Activated CD4-positive, alpha-beta T cell treated with anti-CD3 and anti-CD28 coated beads, Interleukin-2, Interleukin-4, amounts not matched to agents 100 ng/mL and 50 ng/mL, durations not matched to agents 16 hours and 8 hours (primary cell): ENCODE measurements around the gene BMP7.
"Not testable (repeated sequence)": the region's sequence is repeated elsewhere in the genome, so short reads cannot be mapped to it uniquely, and the experiment has no call there.

Experiments used
- DNase-seq: peaks from one replicate; pipeline ENCODE4 v3.0.0-alpha.2; 2020; ENCODE audit warnings: low spot score

Gene BMP7

DNA sequence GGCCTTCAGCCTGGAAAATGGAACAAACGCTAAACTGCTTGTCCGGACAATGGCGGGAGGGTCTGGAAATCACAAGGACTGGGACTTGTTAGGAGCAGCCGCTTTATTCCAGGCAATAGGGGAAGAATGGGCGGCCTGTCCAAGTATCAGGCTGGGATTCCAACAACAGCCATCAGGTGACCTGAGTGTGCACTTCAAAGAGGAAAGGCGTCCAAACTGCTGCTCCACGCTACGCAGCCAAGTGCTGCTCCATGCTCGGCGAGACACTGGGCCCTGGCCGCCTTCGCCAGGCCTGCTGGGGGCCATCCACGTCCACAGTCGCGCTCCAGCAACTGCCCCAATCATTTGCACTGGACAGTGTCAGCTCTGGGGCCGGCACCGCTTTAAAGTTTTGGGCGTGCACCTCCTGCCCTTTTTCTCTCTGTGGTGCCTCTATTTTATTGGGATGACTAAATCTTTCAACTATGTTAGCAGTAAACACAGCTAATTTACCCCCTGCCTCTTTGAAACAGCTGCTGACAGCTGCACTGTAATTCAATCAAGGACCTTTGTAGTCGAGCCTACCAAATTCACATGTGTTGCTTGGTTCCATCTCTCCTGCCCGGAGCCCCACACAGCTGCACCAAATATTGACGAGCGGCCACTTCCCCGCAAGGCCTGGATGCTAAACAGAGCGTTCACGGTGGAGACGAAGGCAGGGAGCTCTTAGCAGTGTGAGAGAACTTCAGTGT lies 98.3 kb downstream of the BMP7 start:
- no peak for DNase-seq

DNA sequence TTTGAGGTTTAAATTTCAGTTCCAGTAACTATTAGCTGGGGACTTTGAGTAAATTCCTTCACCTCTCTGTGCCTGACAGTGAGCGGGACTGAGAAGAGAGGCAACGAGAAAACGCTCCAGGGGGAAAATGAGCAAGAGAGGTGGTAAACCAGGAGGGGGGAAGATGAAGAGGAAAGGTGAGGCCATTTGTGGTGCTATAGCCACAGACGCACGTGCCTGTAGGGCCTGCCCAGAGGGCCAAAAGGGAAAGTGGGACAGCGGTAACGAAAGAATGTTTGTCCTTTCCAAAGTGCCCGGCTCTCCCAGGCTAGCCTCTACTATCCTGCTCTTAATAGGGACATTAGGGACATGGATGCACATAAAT lies 99.2 kb downstream of the BMP7 start:
- DNase-seq = no peak

DNA sequence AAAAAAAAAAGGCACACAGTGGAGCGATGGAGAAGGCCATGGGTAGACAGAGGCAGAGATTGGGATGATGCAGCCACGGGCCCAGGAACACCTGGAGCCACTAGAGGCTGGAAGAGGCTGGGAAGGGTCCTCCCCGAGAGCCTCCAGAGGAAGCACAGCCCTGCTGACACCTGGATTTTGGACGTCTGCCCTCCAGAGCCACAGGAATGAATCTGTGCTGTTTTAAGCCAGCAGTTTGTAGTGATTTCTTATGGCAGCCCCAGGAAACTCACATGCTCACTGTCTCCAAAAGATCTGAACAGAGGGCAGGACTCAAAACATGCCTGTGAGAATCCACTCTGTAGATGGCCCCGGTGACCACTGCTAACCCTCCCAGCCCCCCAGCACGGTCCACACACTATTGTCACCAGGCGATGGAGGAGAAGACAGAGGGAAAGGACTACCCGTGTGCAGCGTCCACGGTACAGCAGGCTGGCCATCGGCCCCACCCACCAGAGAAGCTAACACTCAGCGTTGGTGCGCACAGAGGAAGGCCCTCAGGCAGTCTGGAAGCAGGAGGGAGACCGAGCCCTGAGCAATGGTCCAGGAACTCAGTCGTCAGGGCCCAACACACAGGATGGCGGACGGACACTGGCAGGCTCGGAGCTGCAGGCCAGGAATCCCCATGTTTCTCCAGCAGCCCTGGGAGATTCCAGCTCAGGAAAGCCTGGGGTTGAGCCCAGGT lies 99.7 kb downstream of the BMP7 start:
- DNase-seq = no peak

DNA sequence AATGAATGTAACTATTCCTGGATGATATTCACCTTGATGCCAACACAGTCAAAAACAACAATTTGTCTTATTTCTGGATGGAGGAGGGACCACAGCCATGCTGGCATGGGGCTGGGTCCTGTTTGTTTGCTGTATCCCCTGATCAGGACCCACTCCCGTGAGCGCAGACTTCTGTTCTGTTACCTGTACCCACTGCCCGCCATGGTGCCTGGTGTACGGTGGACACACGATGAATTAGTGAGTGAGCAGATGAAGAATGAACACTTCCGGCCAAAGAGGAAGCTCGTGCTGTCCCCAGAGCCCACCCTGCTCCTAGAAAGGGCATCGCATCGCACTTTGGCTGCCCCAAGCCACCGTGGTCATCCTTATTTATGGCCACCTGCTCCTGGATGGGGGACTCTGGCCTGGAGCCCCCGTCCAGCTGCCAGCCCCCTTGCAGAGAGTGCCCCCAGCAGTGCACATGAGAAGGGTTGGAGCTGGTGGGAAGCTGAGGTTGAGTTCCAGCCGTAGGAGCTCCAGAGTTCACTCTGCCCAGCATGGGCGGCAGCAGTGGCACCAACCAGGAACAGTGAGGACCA lies 100.9 kb downstream of the BMP7 start:
- DNase-seq = no peak

DNA sequence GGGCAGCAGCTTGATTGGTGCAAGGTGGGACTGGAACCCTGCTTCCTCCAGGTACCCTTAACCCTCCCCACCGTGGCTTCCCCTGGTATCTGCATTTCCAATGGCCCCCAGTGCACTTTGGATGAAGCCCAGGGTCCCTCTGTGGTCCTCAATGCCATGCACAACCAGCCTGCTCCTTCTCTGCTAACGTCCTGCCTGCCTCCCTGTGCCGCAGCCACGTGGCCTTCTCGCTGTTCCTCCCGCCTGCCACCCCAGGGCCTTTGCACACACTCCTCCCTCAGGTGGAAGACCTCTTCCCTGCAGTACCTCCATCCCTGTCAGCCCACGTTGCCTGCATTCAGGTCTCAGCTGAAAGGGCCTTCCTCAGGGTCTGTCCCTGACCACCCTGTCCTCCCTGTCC lies 101.6 kb downstream of the BMP7 start:
- no peak for DNase-seq

DNA sequence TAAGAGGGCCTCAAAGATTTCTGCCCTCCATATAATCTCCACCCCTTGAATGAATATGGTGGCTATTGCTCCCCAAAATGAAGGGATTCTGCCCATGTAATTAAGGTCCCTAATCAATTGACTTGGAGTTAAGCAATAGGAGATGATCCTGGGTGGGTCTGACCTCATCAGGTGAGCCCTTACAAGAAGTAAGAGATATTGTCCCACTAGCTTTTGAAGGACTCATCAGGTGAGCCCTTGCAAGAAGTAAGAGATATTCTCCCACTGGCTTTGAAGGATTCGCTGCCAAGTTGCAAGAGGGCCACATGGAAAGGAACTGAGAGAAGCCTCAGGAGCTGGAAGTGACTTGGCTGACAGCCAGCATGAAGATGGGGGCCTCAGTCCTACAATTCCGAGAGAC lies 103.4 kb downstream of the BMP7 start:
- no peak for DNase-seq

DNA sequence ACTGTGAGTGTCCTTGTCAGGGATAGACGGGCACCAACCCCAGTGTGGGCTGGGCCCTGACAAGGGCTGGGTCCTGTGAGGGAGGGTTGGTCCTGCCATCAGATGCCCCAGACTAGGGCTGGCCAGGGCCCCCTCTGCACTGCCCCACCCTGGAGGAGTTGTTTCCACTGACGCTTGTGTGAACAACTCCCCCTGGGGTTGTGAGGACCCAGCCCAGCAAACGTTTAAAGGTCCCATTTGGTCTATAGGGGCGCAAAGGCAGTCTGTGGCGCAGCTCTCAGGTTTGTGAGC lies 104.1 kb downstream of the BMP7 start:
- DNase-seq = no peak

DNA sequence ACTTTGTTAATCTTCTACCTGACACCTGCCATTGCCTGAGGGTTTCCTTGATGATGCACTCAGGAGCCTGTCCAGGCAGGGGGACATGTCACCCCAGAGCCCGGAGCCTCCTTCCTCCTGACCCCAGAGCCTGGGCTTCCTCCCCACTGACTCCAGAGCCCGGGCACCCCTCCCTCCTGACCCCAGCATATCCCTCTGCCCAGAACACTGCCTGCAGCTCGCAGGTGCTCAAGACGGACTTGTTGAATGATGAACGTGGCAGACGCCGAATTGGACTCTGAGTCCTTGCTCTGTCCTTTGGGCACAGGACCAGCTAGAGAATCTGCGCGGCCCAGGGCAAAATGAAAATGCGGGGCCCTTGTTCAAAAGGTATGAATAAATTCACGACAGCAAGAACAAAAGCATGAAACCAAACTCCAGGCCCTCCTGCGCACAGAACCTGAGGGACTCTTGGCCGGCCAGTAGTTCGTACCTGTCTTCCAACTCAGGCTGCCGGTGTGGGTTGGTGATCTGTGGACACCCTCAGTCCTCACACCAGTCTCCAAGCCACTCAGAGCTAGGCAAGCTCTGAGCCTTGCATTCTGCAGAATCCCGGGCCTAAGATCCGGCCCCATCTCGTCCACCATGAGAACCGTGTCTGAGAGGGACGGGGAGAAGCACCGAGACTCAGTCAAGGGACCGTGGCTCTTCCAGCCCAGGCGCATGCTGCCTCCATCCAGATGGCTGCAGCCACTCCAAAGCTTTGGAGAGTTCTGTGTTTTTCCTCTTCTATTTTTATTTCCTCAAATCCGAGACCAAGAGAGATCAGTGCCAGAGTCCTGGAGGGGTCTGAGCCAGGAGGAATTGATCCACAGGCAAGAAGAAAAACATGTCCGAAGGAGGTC lies 104.7 kb downstream of the BMP7 start:
- DNase-seq = no peak

DNA sequence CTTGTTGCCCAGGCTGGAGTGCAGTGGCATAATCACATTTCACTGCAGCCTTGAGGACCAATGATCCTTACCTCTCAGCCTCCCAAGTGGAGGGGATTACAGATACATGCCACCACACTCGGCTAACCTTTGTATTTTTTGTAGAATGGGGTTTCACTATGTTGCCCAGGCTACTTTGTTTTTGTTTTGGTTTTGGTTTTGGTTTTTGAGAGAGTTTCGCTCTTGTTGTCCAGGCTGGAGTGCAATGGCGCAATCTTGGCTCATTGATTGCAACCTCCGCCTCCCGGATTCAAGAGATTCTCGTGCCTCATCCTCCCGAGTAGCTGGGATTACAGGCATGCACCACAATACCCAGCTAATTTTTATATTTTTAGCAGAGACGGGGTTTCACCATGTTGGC lies 105.5 kb downstream of the BMP7 start:
- no peak for DNase-seq

DNA sequence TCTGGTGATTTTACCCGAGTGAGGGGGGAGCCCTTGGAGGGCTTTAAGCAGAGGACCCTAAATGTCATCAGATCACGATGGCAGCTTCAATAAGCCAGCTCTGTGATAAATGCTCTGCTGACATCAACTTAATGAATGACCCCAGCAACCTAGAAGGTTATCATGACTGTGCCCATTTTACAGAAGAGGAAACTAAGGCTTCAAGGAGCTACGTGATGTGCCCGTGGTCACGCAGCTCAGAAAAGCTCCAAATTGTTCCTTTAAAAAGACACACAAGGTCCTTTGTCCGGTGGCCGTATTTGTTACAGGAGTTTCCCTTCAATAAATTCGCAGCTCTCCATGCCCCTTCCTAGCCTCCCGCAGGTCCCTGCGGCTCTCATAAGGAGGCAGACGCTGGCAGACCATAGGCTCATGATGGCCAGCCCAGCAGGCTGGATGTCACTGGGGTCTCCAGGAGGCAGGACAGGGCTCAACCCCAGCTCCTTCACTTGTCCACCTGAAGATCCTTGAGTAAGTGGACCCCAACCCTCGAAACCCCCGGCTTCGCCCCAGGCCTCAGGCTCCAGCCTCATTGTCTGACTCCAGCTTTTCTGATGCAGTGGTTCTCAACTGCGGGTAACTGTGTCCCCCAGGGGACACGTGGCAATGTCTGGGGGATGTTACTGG lies 106.4 kb downstream of the BMP7 start:
- no peak for DNase-seq

DNA sequence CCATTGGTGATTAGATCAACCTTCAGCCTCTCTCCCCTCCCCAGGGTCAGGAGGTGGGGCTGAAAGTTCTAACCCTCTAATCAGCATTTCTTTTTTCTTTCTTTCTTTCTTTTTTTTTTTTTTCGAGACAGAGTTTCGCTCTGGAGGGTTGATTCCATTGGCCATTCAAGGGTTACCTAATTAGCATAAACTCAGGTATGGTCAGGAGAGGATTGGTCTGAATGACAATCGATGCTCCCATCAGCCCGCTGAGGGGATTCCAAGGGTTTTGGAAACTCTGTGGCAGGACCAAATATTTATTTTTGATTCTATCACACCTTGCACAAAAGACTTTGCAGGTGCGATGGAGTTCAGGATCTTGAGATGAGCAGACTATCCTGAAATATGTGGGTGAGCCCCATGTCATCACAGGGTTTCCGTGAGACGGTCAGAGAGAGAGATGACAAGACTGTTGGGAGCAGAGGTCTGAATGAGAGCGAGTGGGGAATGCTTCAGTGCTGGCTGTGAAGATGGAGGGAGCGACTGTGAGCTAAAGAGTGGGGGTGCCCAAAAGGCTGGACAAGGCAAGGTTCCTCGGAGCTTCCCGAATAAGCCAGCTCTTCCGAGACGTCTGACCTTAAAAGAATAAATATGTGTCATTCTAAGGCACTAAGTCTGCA lies 107.1 kb downstream of the BMP7 start:
- DNase-seq = no peak

DNA sequence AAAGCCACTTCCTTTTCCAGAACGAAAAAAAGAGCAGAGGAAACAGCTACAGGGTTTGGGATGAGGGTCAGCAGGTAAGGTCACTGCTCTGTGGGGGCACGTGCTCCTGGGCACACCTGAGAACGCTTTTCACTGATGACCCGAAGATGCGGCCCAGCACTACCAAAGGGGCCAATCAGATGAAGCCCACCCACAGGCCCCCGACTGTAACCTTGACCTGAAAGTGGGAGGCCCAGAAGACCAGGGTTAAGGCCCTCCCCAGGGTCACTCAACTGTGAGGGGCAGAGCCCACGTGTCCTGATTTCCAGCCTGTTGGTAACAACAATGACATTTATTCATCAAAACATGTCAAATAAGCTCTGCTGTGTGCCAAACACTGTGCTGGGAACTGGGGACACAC lies 108.0 kb downstream of the BMP7 start:
- DNase-seq = no peak

DNA sequence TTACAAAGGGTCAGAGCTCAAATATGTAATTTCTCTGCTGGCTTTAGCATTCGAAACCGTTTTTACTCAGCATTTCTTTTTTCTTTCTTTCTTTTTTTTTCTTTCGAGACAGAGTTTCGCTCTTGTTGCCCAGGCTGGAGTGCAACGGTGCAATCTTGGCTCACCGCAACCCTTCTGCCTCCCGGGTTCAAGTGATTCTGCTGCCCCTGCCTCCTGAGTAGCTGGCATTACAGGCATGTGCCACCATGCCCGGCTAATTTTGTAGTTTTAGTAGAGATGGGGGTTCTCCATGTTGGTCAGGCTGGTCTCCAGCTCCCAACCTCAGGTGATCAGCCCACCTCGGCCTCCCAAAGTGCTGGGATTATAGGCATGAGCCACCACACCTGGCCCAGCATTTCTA lies 108.7 kb downstream of the BMP7 start:
- DNase-seq = not testable (repeated sequence)

DNA sequence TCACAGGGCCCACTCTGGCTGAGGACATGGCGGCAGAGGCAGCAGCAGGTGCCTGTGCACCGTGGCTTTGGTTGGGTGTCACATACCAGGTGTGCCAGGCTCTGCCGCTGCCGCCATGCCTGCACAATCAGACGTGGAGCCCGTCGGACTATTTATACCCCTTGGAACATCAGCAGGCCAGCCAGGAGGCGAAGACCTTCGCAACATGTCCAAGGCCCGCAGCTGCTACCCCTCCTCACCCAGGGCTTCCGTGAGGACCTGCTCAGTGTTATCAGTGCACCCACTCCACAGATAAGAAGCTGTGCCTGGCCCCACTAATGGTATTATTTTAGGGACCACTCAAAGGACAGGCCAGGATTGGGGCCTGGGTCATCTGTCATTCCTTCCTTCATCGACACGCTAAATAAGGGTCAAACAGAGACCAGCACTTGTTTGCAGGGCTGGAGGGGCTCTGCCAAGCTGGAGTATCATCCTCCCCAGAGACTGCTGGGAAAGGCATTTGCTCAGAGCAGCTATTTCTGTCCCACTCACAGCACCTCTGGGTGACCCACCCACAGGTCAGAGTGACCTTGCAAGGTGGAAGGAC lies 109.2 kb downstream of the BMP7 start:
- DNase-seq = no peak

DNA sequence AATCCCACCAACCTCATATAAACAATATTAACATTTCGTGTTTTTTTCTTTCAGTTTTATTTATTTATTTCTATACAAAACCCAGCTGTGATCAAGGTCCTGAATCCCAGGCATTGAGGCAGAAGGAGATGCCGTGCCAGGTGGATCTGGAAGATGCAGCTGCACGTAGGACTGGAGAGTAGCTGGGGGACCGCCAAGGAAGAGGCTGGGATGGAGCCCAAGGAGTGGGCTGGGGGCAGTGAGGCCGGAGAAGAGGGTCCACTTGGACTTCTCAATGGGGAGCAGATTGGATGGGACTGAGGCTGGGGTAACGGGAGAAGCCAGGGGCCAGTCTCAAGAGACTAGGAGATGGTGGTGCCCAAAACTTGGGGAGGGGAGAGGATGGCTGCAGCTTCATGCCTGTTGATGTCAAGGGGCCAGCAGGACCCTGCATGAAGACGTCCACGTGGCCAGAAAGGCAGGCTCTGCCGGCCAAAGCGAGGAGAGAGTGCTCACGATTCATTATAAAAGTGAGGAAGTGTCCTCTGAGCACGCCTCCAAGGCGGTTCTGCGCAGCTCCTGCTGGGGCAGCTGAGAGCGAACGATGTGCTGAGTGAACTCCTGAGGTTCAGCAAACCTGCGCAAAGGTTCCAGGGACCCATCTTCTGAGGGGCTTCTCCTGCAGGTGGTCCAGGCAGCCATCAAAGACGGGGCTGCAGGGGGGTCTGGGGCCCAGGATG lies 110.3 kb downstream of the BMP7 start:
- no peak for DNase-seq

DNA sequence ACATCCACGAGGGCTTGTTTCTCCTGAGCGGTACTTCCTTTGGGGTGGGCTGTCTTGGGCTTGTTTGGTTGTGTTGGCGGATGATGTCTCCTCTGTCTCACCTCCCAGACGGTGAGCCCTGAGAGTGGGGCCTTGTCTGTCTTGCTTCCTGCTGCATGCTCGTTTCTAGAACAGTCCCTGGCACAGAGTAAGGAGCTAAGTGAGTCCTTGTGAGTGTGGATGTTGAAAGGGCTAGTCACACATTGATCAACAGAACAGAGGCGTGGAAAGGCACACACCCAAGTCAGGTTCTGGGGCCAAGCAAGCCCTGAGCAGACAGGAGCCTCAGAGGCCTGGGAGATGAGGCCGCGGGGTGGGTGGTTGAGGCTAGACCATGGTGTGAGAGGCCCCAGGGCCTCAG lies 111.0 kb downstream of the BMP7 start:
- no peak for DNase-seq

DNA sequence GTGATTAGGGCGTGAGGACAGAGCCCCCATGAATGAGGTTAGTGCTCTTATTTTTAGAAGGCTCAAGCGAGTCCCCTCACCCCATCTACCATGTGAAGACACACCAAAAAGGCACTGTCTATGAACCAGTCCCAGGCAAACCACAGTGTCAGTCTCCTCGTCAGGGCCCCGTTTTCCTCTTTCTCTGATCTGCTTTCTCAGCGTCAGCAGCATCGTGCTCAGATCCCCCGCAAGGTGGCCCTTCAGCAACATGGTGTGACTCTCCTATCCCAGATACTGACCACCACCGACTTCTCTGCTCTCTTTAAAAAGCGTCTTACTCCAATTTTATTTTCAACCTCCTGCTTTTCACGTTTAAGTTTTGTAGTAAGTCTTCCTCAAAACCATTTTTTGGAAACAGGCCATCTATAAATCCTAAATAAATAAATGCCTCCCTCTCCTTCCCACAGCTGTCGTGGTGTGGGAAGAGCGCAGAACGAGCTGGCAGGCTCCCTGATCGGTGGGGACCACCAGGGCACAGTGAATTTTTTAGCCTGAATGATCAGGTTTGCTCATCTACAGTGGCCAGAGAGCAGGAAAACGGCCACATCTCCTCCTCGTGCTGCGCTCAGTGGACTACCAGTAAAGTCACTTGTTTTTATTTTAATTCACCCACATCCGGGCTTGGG lies 113.1 kb downstream of the BMP7 start:
- DNase-seq = no peak

DNA sequence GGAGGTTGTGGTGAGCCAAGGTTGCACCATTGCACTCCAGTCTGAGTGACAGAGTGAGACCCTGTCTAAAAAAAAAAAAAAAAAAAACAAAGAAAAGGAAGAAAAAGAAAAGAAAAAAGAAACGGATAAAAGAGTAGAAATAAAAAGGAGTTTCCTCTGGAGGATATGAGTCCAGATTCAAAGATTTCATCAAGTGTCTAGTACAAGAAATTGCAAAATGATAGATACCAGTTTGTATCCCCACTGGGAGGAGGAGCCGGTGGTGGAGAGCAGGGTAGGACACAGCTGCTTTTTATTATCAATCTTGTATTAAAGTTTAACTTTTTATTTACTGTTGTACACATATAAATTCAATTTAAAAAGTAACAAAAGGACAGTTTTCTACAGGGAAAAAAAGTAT lies 113.9 kb downstream of the BMP7 start:
- DNase-seq = no peak

DNA sequence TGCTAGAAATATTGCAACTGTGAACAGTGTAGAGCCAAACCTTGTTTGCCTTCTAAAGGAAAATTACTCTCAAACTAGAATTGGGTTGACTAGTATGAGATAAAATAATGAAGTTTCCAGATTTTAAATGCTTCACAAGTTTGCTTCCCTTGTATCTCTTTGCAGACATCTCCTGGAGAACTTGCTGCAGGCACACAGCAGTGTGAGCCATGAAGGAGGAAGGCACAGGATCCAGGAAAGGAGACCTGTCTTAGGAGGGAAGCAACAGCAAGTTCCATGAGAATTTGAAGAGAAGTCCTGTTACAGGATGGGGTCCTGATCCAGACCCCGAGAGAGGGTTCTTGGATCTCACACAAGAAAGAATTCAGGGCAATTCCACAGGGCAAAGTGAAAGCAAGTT lies 115.9 kb downstream of the BMP7 start:
- DNase-seq = no peak

DNA sequence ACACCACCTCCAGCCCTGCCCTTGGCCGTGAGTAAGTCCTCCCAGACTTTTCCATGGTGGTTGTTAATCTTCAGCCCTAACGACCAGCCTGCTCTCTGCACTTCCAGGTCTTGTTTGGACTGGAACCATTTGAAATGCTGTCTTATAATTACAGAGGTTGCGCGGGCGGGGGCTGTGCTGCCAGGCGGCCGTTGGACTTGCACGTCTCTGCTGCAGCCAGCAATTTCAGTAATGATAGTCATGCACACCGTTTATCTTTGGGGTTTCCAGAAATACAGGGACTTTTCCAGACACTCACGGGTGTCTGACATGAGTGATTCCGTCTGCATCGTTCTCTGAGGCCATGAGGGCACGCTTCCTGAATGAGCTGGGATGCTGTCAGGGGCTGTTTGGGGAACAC lies 118.2 kb downstream of the BMP7 start:
- no peak for DNase-seq
